DMS 273 treated with DMSO at 0.1 percent for 48 hours (cell line): ENCODE data around the gene RFX7.

Experiments used
- DNase-seq: peaks from one replicate; lab custom pipeline; 2025; lab: John Stamatoyannopoulos, UW

Gene RFX7

DNA sequence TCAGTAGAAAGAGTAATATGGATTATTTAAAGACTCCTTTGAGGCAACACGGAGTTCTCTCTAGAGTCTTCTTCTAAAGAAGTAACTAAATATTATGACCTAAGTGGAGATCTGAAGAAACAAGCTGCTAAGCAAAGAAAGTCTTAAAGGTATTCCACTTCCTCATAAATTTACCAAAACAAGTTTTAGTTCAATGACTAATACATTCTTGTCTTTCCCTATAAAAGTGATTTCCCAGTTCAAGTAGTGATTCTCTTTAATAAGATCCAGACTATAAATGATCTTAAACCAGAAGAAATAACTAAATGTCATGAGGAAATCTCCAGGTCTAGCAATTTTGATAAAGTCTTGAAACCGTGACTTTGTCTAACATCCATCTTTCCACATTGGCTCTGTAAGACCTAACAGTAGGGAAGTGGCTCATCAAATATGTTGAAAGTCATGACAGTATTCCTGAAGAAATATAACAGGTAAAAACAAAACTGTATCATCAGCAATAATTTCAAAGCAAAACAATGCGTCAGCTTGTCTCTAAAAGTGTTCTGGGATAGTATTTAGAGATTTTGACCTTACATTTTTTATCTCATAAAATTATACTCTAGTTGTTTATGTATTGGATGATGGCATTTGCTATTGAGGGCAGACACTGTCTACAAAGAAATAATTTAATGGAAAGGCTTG is 198.5 kb downstream of the RFX7 start:
- no peak for DNase-seq

DNA sequence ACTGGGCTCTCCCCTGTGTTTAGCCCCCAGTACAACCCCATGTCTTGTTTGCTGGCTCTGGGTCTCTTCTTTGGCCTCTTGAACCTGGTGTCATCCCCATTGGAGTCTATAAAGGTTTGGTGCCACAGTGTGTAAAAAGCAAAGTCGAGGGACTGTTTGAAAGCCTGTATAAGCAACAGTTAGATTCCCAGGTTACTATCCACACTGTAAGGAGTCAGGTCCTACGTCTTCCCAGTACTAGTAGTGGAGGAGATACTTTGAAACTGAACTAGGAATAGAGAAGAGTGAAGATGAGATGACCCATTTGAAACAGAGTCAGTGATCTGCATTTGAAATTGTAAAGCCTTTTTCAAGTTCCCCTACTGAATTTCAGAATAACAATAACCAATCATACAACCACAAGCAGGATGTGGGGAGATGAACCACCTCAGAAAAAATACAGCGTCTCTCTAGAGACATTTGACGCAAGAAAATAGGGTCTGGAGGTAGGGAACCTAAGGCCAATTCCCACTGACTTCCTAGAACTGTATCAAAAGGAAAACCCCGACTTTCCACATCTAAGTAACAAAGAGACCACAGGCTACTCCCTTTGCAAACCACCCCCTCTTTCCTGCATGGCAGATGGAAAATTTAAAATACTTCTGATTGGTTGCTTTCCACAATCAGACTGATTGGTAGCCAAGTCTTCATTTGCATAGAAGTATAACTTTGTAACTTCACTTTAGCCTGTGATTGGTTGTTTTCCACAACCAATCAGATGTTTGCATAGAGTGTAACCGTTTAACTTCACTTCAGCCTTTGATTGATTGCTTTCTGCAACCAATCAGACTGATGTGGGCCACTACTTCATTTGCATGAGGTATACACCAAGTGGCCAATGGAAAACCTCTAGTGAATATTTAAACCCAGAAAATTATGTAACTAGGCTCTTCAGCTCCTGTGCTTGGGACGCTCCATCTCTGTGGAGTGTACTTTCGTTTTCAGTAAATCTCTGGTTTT is 200.4 kb downstream of the RFX7 start:
- no peak for DNase-seq

DNA sequence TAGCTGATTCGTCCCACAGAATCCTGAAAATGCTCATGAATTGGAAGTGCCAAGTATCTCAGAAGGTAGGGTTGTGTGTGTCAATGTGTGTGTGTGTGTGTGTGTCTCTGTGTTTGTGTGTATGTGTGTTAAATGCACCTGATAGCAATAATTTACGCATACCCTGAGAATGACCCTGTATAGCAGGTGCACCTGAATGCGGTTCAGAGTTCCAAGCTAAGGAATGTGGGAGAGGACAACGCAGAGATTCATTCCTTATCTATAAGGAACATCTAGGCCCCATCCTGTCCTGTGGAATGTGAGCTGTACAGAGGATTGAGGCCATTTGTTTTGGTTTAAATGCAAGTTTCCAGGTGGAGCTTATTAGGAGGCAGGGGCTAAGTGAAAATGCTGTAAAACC is 201.2 kb downstream of the RFX7 start:
- DNase-seq = no peak

DNA sequence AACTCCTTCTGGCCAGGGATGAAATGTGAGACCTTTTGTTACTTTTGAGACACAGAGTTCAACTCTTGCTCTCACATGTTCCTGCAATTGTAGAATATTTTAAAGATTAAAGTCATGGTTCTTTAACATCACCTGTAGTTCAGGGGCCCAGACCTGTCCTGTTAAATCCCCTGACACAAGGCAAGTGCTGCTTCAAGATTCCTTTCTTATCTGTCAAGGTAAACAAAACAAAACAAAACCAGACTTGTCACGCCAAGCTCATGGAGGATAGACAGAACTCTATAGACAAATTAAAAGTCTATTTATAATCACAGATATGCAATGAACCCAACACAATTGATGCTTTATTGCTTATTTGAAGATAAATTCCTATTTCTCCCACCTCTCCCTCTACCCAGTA is 201.6 kb downstream of the RFX7 start:
- DNase-seq = no peak

DNA sequence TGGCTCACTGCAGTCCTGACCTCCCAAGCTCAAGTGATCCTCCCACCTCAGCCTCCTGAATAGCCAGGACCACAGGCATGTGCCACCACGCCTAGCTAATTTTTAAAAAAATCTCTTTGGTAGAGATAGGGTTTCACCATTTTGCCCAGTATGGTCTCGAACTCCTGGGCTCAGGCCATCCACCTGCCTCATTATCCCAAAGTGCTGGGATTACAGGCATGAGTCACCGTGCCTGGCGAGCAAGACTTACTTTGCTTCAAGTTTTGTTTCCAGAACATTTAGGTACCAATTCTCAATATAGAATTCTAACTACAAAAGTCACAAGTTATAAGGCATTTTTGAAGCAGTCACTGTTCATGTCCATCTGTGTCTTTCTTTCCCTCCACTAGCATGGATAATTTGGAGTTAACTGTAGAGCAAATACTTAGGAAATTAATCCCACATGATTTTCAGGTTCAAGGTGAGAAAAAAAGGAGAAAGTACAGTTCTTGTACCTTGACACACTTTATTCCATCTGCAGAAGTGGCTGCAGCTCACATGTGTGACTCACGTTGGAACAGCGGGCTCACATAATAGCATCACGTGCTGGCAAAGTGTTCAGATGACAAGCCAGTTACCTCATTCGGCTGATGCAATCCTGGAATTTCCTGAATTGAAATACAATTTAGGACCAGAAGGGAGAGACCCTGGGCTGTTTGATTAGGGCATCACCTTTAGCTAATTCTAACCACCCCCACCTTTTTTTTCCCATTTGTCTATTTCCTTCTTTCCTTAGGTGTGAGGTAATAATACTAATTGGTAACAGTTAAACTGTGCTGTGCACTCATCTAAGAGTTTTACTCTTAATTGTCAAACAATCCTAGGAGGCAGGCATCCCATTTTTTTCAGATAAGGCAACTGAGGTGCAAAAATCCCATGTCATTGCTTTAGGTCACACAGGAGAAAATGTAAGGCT is 203.3 kb downstream of the RFX7 start:
- peak; percentile 17 for DNase-seq

DNA sequence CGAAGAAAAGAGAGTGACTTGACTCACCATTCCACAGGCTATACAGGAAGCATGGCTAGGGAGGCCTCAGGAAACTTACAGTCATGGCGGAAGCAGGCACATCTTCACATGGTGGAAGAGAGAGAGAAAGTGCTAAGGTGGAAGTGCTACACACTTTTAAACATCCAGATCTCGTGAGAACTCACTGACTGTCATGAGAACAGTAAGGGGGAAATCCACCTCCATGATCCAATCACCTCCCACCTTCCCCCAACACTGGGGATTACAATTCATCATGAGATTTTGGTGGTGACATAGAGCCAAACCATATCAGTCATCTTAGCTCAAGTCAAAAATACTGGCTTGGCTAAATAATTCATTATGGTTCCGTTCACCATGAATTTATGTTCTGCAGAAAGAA is 205.0 kb downstream of the RFX7 start:
- DNase-seq = no peak

DNA sequence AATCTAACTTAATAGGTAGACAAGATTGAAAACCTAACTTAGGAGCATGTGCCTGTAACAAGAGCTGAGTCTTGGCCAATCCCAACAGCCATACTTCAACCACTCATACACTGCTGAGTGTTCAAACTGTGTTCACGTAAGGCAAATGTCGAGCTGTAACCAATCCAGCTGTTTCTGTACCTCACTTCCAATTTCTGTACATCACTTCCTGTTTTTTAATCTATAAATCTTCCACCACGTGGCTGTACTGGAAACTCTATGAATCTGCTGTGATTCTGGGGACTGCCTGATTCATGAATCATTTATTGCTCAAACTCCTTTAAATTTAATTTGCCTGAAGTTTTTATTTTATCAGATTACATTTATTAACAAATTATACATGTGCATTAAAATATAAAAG is 205.7 kb downstream of the RFX7 start:
- no peak for DNase-seq
